HG02798 (cell line): Measurements from ENCODE around the gene LIX1L.
A peak's percentile ranks its signal among the peaks of the same experiment; 100 is the strongest.

Source experiments
- ATAC-seq: cut with Tn5 transposase; IDR thresholded peaks from one replicate; pipeline ENCODE4 v1.9.1; 2021; ENCODE audit warnings: mild to moderate bottlenecking; ENCODE audit not compliant: unreplicated experiment, poor library complexity

The LIX1L gene

GRCh38 chr1:145964328-145965118 lies 6.7 kb upstream of the LIX1L start, which contains the start of the genes ANKRD34A and POLR3GL:
Gene ANKRD34A (minus strand): TSS chr1:145964575. CDS start chr1:145961759, 2,816 bp downstream.
Gene POLR3GL (plus strand): TSS chr1:145964690. CDS start chr1:145974866, 10,176 bp downstream.
- ATAC-seq: peak; percentile 93

- no peak for ATAC-seq
These were observed 5.6 kb upstream of the LIX1L start for GRCh38 chr1:145963265-145964019.

DNA sequence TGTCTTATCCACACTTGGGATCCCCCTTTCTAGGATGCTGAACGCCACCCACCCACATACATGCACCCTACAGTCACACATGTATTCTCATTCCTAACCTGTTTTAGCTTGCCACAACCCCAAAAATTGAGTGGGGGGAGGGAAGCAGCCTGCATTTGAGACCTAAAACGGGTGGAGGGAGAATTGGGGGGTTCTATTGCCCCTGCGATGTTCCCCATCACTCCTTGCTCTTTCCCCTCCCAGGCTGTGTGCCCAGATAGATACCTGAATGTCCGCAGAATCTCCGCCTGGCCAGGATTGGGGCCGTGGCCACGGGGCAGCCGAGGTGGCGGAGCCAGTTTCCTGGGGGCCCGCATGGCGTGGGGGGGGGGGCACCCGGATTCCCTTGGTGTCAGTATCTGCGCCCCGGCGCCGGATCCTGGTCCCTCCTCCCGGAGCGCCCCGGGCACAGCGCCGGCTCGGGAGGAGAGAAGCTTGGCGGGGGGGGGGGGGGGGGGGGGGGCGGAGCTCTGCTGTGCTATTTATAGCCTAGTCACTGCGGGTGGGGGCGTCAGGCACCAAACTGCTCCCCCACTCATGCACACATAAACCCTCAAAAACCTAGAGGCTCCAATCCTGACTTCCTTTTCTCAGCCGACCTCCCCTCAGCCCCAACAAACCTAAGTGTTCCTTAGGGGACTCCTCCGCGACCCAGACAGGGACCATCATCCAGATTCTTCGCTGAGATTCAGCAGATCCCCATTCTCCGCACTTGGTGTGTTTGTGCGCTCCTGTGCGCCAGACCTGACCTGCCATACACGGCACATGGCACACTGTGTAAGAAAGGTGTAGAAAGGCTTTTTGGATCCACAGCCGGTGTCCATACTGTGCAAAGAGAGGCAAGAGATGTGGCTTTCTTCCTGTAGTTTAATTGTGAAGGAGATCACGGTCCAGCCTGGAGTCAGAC lies 4.6 kb upstream of the LIX1L start:
- no peak for ATAC-seq

DNA sequence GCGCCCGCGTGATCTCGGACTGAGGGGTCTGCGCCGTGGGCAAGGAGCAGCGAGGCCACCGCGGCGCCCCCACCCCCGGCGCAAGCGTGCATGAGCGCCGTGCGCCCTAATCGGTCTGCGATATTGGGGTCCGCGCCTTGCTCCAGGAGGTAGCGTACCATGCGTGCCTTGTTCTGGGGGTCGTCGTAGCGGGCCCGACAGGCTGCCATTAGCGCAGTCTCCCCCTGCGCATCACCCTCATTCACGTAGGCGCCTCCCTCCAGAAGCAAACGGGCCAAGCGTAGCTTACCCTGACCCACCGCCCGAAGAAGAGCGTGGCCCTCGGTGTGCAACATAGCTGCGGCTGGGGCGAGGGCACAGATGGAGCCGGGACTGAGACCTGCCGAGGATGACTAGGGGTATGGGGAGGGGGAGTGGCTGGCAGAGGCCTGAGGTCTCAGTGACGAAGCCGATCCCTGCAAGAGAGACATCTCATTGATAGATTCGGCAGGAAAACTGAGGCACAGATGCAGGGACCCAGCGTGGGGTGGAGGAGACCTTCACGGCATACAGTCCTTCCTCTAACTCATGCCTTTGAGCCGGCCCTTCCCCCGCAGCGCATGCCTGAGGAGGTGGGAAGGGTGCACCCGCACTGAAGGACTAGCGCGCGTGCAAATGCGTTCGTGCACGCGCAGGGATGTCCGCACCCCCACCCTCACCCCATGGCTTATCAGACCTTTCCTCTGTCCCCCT lies 3.8 kb upstream of the LIX1L start:
- ATAC-seq: no peak

DNA sequence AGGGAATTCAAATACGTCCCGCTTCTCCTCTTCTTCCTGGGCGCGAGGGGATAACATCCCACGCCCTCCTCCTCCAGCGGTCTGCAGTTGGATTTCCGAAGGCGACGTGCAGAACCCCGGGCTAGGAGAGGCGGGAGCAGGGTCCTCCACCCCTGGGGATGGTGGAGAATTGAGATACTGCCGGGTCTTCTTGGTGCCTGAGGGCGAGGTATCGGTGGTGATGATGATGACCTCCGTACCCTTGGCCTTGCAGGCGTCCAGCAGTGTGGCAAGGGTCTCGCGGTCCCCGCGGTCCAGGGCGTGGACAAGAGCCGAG lies 3.2 kb upstream of the LIX1L start:
- ATAC-seq: no peak

- ATAC-seq: no peak
These were observed 2.8 kb upstream of the LIX1L start for GRCh38 chr1:145960468-145961108.

DNA sequence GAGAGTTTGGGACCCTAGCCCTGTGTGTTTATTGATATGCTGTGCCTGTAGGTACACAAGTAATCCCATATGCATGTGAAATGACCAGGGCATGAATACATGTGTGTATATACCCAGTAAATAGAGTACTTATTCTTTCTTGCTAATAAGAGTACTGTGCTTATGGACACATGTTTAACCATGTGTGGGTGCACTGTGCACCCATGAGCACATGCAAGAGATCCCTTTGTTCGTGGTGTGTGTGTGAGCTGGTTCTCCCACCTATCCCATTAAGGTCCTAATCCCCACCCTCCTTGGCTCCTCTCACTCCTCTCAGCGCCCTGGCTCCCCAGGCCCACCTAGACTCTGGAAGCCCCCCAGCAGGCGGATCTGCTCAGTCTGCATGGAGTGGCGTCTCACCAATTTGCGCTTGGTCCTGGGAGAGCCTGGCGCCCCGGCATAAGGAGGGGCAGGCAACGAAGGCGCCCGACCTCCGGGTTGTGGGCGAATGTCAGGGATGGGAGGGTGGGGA lies 2.2 kb upstream of the LIX1L start:
- no peak for ATAC-seq

DNA sequence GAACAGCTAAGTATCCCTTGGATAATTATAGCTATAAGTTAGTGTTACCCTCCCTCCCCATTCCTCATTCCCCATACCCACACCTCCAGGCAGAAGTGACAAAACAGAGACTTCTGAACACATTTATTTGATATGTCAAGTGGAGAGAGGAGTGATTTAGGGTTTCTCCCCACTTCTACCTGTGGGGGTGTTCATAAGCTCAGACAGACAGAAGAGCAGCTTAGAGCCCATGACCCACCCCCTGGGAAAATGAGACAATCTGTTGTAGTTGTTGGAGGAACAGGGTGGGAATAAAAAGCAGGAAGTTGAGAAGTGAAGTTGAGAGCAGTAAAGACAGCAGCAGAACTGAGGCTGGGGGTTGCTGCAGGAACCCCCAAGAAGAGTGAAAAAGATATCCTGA lies 1.5 kb upstream of the LIX1L start:
- ATAC-seq: no peak

- ATAC-seq: no peak
These were observed 917 bp upstream of the LIX1L start for GRCh38 chr1:145958734-145959133.

DNA sequence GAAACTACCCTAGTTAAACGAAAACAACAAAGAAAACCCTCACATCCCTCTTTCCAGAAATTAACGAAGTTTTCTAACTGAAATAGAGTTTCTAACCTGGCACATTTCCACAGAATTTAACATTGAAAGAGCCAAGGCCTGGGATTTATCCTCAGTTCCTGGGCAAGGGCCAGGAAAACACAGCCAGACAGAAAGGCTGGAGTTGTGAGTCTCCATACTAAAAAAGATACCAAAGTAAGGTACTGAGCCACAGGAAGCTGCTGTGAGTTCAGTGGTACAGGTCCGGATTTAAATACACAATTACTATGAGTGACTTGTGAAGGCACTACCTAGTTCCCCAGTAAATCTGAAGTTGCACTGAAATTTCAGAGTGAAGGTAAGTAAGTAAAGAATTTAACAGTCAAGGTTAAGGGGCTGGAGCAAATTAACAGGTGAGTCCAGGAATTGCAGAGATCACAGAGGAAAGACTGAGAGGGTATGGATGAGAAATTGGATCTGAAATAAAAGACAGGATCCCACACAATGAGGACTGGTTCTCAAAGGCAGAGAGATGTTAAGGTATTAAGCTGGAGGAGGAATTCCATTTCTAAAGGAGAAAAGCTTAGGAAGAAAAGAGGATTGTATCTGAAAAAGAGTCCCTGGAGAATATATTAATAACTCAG lies 905 bp downstream of the LIX1L start:
- ATAC-seq: no peak

DNA sequence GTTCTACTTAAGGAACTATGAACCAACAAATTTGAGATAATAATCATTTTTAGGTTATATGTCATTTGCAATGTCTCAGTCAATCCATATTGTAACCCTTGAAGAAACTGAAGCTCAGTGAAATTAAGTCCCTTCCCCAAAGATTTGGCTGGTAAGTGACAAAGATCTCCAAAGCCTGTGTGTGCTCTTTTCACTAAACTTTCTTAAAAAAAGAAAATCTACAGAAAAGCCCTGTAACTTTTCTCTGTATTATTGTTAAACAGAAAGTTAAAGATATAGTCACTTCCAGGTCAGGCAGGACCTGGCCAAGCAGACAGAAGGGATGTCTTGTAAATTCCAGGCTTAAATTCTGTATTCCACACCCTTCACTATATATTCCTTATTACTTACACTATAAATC lies 1.5 kb downstream of the LIX1L start:
- ATAC-seq: no peak

- ATAC-seq: no peak
These were observed 2.4 kb downstream of the LIX1L start for GRCh38 chr1:145955436-145955835.

DNA sequence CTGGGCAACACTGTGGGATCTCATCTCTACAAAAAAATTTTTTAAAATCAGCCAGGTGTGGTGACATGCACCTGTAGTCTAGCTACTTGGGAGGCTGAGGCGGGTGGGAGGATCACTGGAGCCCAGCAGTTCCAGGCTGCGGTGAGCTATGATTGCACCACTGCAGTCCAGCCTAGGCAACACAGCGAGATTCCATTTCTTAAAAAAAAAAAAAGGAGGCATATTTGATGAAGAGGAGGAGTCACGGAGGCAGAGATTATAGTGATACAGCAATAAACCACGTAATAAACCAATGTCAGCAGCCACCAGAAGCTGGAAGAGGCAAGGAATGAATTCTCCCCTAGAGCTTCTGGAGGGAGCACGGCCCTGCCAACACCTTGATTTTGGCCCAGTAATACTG lies 4.0 kb downstream of the LIX1L start:
- ATAC-seq: no peak

DNA sequence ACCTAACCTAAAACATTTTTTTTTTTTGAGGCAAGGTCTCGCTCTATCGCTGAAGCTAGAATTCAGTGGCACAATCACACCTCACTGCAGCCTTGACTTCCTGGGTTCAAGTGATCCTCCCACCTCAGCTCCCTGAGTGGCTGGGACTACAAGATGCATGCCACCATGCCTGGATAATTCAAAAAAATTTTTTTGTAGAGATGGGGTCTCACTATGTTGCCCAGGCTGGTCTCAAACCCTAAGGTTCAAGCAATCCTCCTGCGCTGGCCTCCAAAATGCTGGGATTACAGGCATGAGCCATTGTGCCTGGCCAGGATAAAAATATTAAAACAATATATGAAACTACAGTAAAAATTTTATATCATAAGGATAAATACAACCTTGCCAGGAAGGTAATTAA lies 4.9 kb downstream of the LIX1L start:
- ATAC-seq: no peak

- no peak for ATAC-seq
These were observed 6.3 kb downstream of the LIX1L start for GRCh38 chr1:145951526-145951925.

DNA sequence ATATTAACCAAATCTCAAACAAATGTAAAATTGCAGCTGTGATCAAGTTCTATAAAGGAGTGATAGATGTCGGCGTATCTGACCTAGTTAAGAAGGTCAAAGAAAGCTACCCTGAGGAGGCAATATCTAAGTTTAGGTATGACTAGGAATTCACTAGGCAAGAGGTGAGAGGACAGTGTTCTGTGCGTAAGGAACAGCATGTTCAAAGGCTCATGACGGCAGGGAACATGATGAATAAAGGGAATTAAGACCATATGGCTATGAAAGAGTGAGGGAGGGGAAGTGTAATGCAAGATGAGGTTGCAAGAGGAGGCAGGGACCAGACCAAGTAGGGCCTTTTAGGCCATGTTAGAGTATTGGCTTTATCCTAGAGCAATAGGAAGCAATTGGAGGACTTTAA lies 8.6 kb downstream of the LIX1L start:
- ATAC-seq: no peak

DNA sequence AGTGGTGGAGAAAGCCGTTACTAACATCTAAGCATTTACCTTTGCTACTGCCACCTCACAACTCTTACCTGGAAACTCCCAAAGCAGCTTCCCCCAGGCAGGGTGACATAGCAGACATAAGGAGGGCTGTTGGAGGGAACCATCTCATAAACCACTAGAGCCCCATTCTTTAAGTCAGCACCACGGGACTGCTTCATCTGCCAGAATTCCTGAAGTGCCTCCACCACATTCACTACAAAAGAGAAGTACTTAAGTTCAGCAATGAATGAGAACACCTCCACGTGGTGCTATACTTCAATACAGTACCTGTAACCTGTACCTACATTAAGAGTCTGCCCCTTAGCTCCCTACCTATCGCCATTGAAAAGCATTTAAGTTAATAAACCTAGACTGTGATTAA lies 10.3 kb downstream of the LIX1L start:
- no peak for ATAC-seq

- ATAC-seq: no peak
These were observed 11.3 kb downstream of the LIX1L start for GRCh38 chr1:145946477-145946986.

GRCh38 chr1:145944532-145944931 lies 13.3 kb downstream of the LIX1L start:
- ATAC-seq: no peak
